NCI-H748 (cell line): ENCODE data around the gene PRR16.

ENCODE experiments used
- DNase-seq: peaks from one replicate; lab custom pipeline; 2025; ENCODE audit not compliant: unreplicated experiment; lab: John Stamatoyannopoulos, UW

Gene PRR16

DNA sequence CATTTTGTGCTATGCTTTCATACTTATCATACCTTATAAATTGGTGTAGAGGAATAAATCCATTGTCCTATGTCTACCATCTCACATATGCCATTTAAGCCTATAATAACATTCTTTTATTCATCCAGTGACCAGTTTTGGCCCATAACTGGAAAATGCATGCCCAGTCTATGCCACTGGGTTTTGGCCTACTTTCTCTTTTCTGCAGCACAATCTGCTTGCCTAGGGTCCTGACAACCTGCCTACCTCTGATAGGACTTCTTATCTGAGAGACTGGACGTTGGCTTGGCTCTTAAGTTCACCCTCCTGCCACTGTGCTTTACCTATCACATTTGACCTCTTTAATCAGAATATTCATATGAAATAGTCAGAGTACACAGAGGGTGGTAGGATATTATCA lies 103.0 kb downstream of the PRR16 start:
- no peak for DNase-seq

DNA sequence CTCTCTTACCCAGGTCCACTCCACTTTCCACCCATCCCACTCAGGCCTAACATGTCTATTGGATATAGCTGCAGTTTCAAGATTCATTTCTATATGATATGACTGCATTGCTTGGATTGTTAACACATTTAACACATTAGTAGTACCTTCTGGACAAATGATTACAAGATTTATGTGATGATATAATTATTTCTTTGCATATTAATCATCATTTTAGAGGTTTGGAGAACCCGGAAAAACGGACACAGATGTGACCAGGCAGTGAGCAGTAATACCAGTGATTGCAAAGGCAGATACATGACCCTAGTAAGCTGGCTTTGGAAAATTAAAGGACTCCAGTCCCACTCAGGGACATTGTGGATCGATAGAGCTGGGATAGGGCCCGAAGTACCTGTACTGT lies 103.8 kb downstream of the PRR16 start:
- DNase-seq: no peak

DNA sequence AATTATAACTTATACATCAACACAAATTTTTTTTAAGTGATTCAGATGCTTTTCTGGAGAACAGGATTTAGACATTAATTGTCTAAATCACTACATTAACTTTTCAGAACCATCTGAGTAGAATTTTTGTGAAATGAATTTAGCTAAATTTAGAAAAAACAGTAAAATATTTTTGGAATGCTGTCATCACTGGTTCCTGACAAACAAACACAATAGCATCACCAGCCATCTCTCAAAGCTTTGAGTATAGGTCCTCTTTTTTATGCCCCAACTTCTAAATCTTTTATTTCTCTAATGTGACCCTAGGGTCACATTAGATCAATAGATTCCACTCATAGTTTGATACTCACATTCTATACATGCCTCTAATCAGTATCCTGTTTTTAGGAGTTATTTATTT lies 104.6 kb downstream of the PRR16 start:
- DNase-seq: no peak

DNA sequence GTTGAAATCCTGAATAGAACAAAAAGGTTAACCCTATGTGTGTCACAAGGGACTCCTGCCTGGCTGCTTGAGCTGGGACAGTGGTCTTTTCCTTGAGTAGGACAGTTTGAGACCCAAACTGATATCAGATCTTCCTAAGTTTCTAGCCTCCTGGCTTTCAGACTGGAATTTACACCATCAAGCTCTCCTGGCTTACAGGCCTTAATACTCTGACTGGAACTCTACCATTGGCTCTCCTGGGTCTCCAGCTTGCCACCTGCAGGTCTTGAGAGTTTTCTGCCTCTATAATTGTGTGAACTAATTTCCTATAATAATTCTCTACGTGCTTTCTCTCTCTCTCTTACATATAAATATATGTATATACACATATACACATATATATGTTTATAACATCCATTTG lies 112.5 kb downstream of the PRR16 start:
- no peak for DNase-seq

DNA sequence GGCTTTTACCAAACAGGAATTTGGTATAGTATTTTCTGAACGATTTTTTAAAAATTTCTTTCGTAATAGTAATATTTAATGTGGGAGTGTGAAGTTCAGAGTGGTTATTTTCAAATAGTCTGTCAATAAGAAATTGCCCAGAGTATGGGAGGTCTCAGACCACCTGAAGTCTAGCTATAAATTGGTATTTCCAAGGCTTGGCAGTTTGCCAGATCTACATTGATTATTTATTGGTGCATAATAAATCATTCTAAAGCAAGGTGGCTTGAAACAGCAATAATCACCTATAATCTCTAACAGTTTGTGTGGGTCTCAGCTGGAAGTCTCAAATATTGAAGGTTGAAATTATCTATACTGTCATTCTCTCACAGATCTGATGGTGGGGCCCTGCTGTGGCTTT lies 118.5 kb downstream of the PRR16 start:
- DNase-seq: no peak

DNA sequence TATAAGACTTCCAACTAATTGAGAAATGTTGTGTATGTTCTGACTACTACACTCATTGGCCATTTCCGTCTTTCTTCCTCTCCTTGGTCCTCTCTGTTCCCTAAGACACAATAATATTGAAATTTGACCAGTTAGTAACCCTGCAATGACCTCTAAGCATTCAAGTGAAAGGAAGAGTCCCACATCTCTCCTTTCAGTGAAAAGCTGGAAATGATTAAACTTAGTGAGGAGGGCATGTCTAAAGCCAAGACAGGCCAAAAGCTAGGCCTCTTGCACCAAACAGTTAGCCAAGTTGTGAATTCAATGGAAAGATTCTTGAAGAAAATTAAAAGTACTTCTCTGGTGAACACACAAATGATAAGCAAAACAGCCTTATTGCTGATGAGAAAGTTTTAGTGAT lies 122.5 kb downstream of the PRR16 start:
- DNase-seq: no peak

DNA sequence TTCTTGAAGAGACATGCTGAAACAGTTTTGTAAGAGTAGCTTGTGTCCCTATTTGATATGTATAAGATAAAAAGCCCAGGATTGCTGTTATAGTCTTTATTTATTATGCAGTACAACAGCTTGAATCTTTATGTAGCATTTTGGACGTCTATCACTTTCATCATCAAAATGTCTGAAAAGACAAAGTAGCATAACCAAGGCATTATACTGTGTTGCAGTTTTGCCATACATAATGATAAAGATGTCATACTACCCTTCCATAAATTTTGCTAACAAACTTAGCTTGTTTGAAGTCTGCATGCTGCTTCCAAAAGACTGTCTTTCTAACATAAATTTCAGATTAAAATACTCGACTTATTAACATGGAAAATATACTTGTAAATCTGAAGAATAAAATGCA lies 127.8 kb downstream of the PRR16 start:
- DNase-seq: no peak

DNA sequence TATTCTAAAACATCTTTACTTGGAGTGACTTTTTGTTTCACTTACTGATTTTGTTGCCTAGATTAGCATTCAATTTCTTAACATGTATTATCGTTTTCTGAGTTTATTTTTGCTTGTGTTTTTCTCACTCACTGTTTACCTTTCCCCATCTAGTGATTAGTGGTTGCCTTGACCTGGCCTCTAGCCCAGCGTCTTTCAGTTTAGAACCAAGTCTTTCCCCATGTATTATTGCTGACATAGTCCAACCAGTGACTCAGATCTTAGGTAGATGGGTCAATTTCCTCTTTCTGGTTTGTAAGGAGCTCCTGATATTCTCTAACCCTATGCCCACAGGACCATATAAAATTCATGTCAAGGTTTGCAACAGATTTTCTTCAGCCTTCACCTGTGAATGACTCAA lies 135.5 kb downstream of the PRR16 start:
- no peak for DNase-seq

DNA sequence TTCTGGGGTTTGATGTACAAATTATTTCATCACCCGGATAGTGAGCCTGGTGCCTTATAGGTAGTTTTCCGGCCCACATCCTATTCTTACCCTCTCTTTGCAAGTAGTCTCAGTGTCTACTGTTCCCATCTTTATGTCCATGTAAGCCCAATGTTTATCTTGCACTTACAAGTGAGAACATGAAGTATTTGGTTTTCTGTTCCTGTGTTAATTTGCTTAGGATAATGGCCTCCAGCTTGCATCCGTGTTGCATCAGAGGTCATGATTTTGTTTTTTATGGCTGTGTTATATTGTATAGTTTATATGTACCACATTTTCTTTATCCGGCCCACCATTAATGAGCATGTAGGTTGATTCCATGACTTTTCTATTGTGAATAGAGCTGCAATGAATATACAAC lies 136.5 kb downstream of the PRR16 start:
- no peak for DNase-seq

DNA sequence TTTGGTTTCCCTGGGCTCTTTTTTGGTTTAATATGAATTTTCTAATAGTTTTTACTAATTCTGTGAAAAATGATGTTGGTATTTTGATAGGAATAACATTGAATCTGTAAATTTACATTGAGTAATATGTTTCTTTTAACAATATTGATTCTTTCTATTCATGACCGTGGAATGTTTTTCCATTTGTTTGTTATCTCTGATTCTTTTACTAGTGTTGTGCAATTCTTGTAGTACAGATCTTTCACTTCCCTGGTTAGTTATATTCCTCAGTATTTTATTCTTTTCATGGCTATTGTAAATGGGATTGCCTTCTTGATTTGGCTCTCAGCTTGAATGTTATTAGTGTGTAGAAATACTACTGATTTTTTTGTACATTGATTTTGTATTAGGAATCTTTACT lies 137.9 kb downstream of the PRR16 start:
- no peak for DNase-seq

DNA sequence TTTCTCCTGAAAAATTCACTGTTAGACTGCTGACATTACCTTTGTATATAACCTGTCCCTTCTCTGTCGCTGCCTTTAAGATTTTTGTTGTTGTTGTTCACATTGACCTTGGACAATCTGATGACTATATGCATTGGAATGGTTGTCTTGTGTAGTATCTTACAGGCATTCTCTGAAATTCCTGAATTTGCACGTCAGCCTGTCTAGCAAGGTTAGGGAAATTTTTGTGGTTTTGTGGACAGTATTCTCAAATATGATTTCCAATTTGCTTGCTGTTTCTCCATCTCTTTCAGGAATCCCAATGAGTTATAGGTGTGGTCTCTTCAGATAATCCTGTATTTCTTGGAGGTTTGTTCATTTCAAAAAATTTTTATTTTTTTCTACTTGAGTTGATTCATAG lies 140.8 kb downstream of the PRR16 start:
- DNase-seq: no peak

DNA sequence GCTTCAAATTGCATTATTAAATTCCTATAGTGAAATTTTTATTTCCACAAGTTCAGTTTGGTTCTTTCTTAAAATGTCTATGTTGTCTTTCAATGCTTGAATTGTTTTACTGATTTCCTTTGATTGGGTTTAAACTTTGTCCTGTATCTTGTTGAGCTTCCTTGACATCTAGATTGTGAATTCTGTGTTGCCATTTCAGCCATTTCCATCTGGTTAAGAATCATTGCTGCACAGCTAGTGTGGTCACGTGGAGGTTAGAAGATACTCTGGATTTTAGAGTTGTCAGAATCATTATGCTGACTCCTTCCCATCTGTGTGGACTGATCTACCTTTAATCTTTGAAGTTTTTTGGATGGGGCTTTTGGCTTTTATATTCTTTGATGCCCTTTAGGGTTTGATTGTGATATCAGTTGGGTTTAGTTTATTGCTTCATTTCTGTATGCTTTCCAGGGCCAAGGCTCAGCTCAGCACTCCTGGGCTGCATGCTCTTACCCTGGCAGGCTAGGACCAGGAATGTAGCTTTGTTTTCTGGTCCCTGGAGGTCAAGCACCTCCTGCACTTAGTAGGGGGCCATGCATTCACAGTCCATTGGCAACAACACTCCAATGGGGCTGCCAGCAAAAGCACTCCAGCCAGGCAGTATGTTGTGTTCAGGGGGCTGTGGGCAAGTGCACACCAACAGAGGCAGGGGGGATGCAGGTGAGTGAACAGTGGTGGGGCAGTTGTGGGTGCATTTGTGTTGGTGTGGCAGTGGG lies 141.4 kb downstream of the PRR16 start:
- DNase-seq: no peak

DNA sequence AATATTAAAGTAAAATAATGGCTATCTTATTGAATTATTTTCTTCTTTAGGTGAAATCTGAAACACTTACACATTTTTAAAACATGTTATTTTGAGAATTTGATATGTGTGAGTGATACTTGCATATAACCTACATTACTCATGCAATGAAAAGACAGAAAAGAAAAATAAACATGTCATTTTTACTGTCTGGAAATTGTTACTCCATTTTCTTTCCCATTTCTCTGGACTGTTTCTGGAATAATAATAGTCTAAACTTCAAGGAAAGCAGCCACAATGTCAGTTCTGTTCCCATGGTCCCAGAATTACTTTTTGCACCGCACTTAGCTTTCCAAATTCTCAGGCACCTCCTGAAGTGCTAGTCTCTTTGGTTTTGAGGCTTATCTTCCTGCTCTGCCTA lies 145.5 kb downstream of the PRR16 start:
- no peak for DNase-seq

DNA sequence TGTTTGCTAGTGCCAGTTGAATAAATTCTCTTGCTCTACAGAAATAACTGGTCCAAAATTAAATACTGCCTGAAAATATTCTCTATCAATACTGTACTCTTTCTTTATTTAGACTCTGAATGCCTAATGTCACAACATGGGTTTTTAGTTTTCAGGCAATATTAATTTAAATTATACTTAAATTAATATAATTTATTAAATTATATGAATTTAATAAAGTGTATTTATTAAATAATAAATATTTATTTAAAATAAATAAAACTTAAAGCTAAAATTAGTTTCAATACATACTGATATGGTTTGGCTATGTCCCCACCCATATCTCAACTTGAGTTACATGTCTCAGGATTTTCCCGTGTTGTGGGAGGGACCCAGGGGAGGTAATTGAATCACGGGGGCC lies 146.0 kb downstream of the PRR16 start:
- no peak for DNase-seq

DNA sequence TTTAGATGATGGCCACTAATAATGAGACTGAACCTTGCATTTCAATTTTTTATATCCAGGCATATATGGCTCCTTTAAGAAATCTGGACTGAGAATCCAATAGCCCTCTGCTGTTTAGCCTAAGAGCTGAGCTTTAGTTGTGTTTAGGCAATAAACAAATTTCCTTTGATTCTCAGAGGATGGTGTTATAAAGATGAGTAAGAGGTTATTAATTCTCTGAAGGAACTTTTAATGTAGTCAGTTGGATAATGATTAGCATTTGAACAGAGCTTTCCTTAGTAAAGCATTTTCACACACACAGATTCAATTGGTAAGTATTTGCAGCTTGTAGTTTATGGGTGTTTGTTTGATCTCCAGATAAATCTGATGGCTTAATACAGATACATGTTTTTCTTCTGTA lies 149.6 kb downstream of the PRR16 start:
- DNase-seq: no peak

DNA sequence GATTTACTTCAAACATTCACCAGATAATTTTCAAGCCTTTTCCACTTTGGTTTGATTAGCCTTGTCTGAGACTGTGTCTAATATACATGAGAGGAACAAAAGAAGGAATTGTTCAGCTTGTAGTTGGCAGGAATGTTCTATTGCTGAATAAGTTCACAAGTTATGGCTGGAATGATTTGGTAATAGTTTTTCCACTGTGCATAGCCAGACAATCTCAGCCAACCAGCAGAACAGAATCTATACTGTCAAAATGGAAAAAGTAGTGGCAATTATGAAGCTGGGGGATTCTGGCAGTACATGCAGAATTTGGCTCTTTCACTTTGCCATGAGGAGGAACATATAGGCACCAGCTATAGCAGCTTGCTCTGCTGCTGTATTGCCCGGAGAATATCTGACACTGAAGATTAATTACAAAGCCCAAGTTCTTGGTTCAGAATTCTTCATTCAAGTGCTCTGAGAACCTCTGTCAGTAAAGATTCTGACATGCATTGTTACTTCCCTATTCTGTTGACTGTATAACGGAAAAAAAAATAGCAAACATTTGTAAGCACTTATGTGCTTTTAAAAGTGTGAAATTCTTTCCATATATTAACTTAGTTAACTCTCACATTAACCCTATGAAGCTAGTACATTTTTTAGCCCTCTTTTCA lies 150.6 kb downstream of the PRR16 start:
- no peak for DNase-seq

DNA sequence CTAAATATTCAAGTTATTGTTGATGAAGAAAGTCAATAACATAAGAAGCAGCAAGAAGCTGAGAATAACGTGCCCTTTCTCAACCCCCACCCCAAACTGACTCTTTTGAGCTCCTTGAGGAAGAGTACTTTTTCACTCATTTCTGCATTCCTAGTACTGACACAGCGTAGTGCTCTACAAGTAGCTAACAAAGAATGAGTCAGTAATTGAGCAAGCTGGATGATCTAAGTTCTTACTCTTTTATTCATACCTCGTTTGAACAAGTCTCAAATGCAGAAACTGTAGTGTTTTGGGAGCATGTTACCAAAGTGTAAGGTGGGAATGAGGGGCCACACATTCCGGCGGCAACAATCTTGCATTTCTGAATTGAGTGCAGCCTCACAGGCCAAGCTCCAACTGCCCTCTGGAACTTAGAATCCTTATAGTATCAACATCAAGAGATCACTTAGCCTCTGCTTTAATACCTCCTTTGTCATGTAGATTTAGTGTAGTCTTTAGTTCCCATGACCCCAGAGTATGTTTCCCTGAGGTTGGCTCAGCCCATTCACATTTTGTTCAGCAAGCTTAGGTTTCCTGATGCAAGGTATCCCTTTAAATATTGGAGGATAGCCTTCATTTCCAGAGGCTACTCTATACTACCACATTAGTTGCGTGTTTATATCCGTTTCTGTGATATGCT lies 152.0 kb downstream of the PRR16 start:
- DNase-seq: no peak

DNA sequence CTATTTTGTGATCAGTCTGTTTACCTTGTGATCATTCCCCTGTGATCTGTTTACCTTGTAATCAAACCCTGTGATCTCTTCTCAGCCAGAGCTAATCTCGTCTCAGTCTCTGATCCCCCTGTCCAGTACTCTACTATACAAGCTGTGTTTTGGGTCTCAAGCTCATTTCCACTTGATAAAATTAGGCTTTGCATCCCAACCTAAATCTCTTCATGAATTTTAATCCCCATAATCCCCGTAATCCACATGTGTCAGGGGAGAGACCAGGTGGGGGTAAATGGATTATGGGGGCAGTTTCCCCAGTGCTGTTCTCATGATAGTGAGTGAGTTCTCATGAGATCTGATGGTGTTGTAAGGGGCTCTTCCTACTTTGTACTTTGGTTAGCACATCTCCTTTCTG lies 157.2 kb downstream of the PRR16 start:
- no peak for DNase-seq

DNA sequence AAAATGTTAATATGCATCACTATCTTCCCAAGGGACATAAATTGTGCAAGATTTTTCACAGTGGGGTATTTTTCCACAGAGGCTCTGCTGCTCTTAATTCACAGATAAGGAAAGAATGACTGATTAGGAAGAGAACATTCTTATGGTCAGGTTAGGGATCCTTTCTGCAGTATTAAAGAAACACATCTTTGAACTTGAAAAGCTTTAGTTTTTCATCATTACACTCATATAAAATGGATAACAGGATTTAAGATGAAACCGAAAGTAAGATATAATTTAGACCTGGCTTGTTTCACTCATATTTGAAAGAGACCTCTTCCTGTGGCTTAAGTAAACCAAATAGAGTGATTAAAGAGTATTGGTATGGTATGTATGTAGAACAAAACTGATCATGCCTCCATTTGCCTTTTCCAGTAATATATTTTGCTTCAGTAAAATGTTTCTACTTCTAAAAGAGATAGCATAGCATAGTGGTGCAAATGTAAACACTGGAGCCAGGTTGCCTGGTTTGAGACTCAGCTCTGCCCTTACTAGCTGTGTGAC lies 160.0 kb downstream of the PRR16 start:
- DNase-seq: no peak

DNA sequence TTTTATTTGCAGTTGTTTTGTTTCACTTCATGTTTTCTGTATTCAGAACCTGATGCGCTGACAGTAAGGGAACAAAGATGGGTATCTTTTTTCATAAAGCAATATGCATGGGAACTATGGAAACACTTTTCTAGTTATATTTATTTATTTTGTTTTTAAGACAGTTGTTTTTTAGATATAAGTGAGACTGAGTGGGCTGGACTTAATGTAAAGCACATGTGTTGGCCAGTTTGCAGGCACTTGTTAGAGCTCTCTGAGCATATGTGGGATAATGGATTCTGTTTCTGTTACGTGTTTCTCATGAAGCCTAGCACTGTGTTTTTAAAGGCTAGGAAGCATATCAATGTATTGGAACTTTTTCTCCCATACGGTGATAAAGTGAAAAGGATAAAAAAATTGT lies 164.1 kb downstream of the PRR16 start:
- no peak for DNase-seq

DNA sequence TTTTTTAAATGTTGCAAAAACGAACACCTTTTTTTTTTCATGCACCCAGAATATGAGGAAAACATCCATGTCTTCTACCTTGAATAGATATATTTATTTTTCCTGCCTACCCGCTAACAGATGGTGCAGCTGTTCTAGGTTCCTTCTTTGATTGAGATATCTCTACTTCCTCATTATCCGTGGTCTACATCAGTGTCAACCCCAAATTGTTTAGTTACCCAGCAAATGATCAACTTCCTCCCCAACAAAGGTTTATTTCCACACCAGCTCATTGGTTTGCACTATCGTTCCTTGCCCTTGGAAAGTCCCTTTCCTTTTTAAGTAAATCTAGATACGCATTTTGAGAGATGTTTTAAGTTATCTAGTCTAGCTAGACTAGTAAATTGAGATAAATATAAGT lies 166.4 kb downstream of the PRR16 start:
- DNase-seq: no peak

DNA sequence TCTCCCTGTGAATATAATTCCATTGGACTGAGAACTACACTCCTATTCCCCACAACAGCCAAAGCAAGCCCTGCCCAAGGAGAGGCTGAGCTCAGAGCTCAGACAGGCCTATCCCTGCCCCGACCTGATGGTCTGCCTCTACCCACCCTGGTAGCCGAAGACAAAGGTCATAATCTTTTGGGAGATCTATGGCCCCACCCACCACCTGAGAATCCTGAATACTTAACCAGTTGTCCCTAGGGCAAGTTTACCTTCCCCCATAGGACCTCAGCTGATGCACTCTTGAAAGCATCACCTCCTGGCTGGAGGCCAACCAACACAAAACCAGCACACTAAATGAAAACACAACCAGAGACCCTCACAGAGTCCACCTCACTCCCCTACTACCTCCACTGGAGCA lies 167.5 kb downstream of the PRR16 start:
- DNase-seq: no peak
